Endometrial microvascular endothelial cells (primary cell): ENCODE results near the gene PPM1F. TPM values are rescaled to one million over a fixed set of nuclear protein-coding genes. Genes with fewer than 3 reads are reported as not detected.

ENCODE experiments used
- in situ Hi-C: cut with HindIII; loops from 2 replicates; pipeline ENCODE4 v1.10.0; 2017; ENCODE audit warnings: low sequenced_read_pairs, low pct_unique_long_range_greater_than_20kb; ENCODE audit errors: inconsistent ontology term
- total RNA-seq: library from RNA; depleted of rRNA; stranded (reverse); fragments of >200 nt; gene quantifications from one replicate; pipeline ENCODE4 v1.2.3, GENCODE V29; 2015; ENCODE audit errors: inconsistent ontology term

PPM1F gene
- total RNA-seq, result 194 TPM

- in situ Hi-C loops, result no loop called here
These were observed at the start of gene PPM1F for GRCh38 chr22:21952586-21953571. TSS of gene PPM1F (minus strand) at chr22:21952848. CDS start at chr22:21946048, 6,800 bp downstream.

- in situ Hi-C loops, result no loop called here
These were observed 49.2 kb upstream of the PPM1F start for GRCh38 chr22:22001664-22002525.

- in situ Hi-C loops, result no loop called here
These were observed 46.1 kb upstream of the PPM1F start for GRCh38 chr22:21998595-21999247.

- in situ Hi-C loops, result no loop called here
These were observed 43.6 kb upstream of the PPM1F start for GRCh38 chr22:21996175-21996720.

GRCh38 chr22:21995660-21996059 is 43.0 kb upstream of the PPM1F start:
- in situ Hi-C loops, result no loop called here

- in situ Hi-C loops, result no loop called here
These were observed 42.3 kb upstream of the PPM1F start for GRCh38 chr22:21994881-21995444.

GRCh38 chr22:21992593-21993237 is 40.1 kb upstream of the PPM1F start:
- in situ Hi-C loops, result no loop called here

GRCh38 chr22:21991774-21992173 is 39.1 kb upstream of the PPM1F start:
- in situ Hi-C loops, result no loop called here

GRCh38 chr22:21991304-21991596 is 38.6 kb upstream of the PPM1F start:
- in situ Hi-C loops, result no loop called here

GRCh38 chr22:21990445-21991303 is 38.0 kb upstream of the PPM1F start:
- in situ Hi-C loops, result no loop called here

GRCh38 chr22:21989049-21989448 is 36.4 kb upstream of the PPM1F start:
- in situ Hi-C loops, result no loop called here

GRCh38 chr22:21985214-21985613 is 32.6 kb upstream of the PPM1F start:
- in situ Hi-C loops, result no loop called here

GRCh38 chr22:21984793-21985192 is 32.1 kb upstream of the PPM1F start:
- in situ Hi-C loops, result no loop called here

GRCh38 chr22:21982338-21982965 is 29.8 kb upstream of the PPM1F start, which contains the start of gene TOP3B:
TSS of gene TOP3B (minus strand) at chr22:21982787. CDS start at chr22:21975709, 7,078 bp downstream.
- in situ Hi-C loops, result no loop called here

- in situ Hi-C loops, result no loop called here
These were observed 29.2 kb upstream of the PPM1F start for GRCh38 chr22:21981874-21982273.

- in situ Hi-C loops, result no loop called here
These were observed 27.9 kb upstream of the PPM1F start for GRCh38 chr22:21980547-21980946.
